NCI-H1930 (cell line): ENCODE measurements around the gene TMEM121.

Experiments used
- DNase-seq, 2 experiments: peaks; one replicate each; lab custom pipeline; 2025; lab: John Stamatoyannopoulos, UW

The TMEM121 gene

GRCh38 chr14:105498430-105499255, 27.7 kb upstream of the TMEM121 start:
- no peak for DNase-seq

- DNase-seq: no peak
These were observed 26.9 kb upstream of the TMEM121 start for GRCh38 chr14:105499256-105500035.

- no peak for DNase-seq
These were observed 26.2 kb upstream of the TMEM121 start for GRCh38 chr14:105500036-105500725.

GRCh38 chr14:105500726-105501101, 25.7 kb upstream of the TMEM121 start:
- no peak for DNase-seq

GRCh38 chr14:105501504-105502291, 24.7 kb upstream of the TMEM121 start:
- DNase-seq: no peak

- no peak for DNase-seq
These were observed 23.7 kb upstream of the TMEM121 start for GRCh38 chr14:105502446-105503295.

- no peak for DNase-seq
These were observed 23.1 kb upstream of the TMEM121 start for GRCh38 chr14:105503296-105503640.

- no peak for DNase-seq
These were observed 22.3 kb upstream of the TMEM121 start for GRCh38 chr14:105503935-105504692.

GRCh38 chr14:105505101-105505500, 21.3 kb upstream of the TMEM121 start:
- DNase-seq: no peak

GRCh38 chr14:105507247-105507646, 19.1 kb upstream of the TMEM121 start:
- DNase-seq: no peak

GRCh38 chr14:105508069-105508468, 18.3 kb upstream of the TMEM121 start:
- no peak for DNase-seq

- no peak for DNase-seq
These were observed 17.8 kb upstream of the TMEM121 start for GRCh38 chr14:105508601-105509000.

GRCh38 chr14:105517096-105517495, 9.3 kb upstream of the TMEM121 start:
- DNase-seq: no peak

- no peak for DNase-seq
These were observed 6.3 kb upstream of the TMEM121 start for GRCh38 chr14:105519946-105520698.

GRCh38 chr14:105525326-105525725, 1.1 kb upstream of the TMEM121 start:
- no peak for DNase-seq

- no peak for DNase-seq
These were observed 495 bp downstream of the TMEM121 start for GRCh38 chr14:105526776-105527380.

GRCh38 chr14:105527381-105527825, 1.0 kb downstream of the TMEM121 start:
- no peak for DNase-seq

GRCh38 chr14:105527826-105528585, 1.6 kb downstream of the TMEM121 start:
- peak; percentile 25 to 68 for DNase-seq
